Chondrocyte (in vitro differentiated cells): Measurements from ENCODE around the gene CEMIP. TPM values are rescaled to one million over a fixed set of nuclear protein-coding genes. Genes with fewer than 3 reads are reported as not detected.

ENCODE experiments used
- DNase-seq: peaks from one replicate; pipeline ENCODE4 v3.0.0; 2021; ENCODE audit warnings: mixed read lengths, low spot score
- H3K27ac Mint-ChIP-seq: one replicate; pipeline ENCODE4 v1.8.0; 2021; ENCODE audit warnings: mild to moderate bottlenecking, moderate library complexity, mixed read lengths; ENCODE audit not compliant: unreplicated experiment
- H3K27me3 Mint-ChIP-seq: 2 replicates; pipeline ENCODE4 v1.8.0; 2021; ENCODE audit warnings: low read depth, mixed read lengths
- H3K36me3 Mint-ChIP-seq: 2 replicates; pipeline ENCODE4 v1.8.0; 2021; ENCODE audit warnings: low read depth, mixed read lengths
- H3K4me1 Mint-ChIP-seq: 2 replicates; pipeline ENCODE4 v1.8.0; 2021; ENCODE audit warnings: low read depth, mild to moderate bottlenecking, mixed read lengths
- H3K4me3 Mint-ChIP-seq: one replicate; pipeline ENCODE4 v1.8.0; 2021; ENCODE audit warnings: mild to moderate bottlenecking, moderate library complexity, mixed read lengths; ENCODE audit not compliant: unreplicated experiment
- H3K9me3 Mint-ChIP-seq: 2 replicates; pipeline ENCODE4 v1.8.0; 2021; ENCODE audit warnings: low read depth, mixed read lengths
- total RNA-seq: library from RNA; stranded (reverse); gene quantifications from 3 replicates; pipeline ENCODE4 v1.2.1, GENCODE V29; 2021
- TF ChIP-seq, protein P1 (sequence below): fragments of 200-600 bp; sonication (generic); IDR thresholded peaks from 2 replicates; pipeline ENCODE4 v1.5.0; 2021; ENCODE audit warnings: antibody characterized with exemption, mild to moderate bottlenecking, moderate library complexity

CEMIP gene
- total RNA-seq, 1 donor from 2014 or later: 146 TPM

DNA sequence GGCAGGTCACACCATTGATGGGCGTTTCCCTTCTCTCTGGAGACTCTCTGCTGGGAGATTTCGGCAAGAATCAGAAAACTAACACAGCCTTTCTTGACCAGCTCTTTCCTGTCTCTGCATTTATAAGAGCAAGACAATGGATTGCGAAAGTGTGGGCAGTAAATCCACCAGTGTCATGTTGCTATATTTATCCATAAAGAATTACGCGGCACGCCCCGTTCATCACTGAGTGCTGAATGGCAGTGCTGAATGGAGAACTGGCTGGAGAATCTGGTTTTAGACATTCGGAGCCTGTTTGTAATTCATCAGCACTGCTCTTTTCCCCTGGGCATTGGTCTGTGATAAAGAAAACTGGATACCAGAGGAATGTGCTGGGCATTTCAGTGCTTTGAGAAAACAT is 2.0 kb upstream of the CEMIP start:
- Mint-ChIP-seq H3K4me3 (no peak overlapping the region), H3K27ac (peak overlapping the region; percentile 74), H3K36me3 (peaks cover 5% of the 10 kb centered on the region), H3K4me1 (peaks cover 66% of the 10 kb centered on the region), H3K9me3 (no peaks in the 10 kb centered on the region), H3K27me3 (no peaks in the 10 kb centered on the region)
- DNase-seq: no peak
- TF ChIP-seq, protein P1, sequence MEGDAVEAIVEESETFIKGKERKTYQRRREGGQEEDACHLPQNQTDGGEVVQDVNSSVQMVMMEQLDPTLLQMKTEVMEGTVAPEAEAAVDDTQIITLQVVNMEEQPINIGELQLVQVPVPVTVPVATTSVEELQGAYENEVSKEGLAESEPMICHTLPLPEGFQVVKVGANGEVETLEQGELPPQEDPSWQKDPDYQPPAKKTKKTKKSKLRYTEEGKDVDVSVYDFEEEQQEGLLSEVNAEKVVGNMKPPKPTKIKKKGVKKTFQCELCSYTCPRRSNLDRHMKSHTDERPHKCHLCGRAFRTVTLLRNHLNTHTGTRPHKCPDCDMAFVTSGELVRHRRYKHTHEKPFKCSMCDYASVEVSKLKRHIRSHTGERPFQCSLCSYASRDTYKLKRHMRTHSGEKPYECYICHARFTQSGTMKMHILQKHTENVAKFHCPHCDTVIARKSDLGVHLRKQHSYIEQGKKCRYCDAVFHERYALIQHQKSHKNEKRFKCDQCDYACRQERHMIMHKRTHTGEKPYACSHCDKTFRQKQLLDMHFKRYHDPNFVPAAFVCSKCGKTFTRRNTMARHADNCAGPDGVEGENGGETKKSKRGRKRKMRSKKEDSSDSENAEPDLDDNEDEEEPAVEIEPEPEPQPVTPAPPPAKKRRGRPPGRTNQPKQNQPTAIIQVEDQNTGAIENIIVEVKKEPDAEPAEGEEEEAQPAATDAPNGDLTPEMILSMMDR: no peak

DNA sequence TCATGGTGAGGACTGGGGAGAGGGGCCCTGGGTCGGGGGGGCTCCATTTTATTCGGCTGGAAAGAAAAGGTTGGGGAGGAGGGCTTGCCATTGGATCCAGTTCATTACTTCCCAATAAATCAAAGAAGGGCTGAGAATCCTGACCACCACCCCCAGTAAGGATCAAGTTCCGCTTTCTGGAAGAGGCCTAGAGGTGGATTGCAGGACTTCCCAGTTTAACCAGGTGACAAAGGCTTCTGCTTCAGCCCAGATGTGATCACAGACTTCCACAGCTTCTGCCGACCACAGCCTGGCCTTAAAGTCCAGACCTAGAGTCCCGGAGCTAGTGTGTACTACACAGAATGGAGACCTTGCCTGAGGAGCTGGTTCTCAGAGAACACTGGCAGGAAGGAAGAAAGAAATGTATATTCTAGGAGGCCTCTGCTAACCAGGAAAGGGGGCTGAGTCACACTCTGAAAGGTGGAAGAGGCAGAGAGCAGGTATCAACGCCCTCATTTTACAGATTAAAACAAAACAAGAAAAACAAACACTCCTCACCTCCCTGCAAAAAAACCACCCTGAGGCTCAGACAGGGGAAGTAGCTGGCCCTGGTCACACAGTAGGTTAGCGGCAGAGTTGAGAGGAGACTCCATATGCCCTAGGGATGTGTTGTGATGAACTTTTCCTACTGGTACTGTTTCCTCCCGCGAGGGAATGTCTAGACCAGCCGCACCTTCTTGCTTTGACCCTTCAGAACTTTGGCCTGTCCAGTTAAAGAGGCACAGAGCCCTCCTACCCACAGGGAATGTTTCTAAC is 1.1 kb upstream of the CEMIP start:
- Mint-ChIP-seq H3K4me3 (no peak overlapping the region), H3K27ac (peak overlapping the region; percentile 82), H3K9me3 (no peaks in the 10 kb centered on the region), H3K27me3 (no peaks in the 10 kb centered on the region), H3K36me3 (peaks cover 6% of the 10 kb centered on the region), H3K4me1 (peaks cover 74% of the 10 kb centered on the region)
- DNase-seq: no peak
- TF ChIP-seq, protein P1: no peak

- DNase-seq: no peak
- peaks cover 77% of the 10 kb centered on the region for H3K4me1 Mint-ChIP-seq
- no peak overlapping the region for H3K27ac Mint-ChIP-seq
- peak overlapping the region; percentile 33 for H3K4me3 Mint-ChIP-seq
- H3K27me3 Mint-ChIP-seq: no peaks in the 10 kb centered on the region
- no peaks in the 10 kb centered on the region for H3K9me3 Mint-ChIP-seq
- peaks cover 8% of the 10 kb centered on the region for H3K36me3 Mint-ChIP-seq
- TF ChIP-seq, protein P1: no peak
Observed at GRCh38 chr15:80778621-80778963, 578 bp upstream of the CEMIP start.

GRCh38 chr15:80779658-80780415 is 667 bp downstream of the CEMIP start:
- TF ChIP-seq, protein P1: no peak
- H3K4me1 Mint-ChIP-seq: peaks cover 81% of the 10 kb centered on the region
- H3K36me3 Mint-ChIP-seq: peaks cover 11% of the 10 kb centered on the region
- peak overlapping the region; percentile 39 for H3K27ac Mint-ChIP-seq
- H3K27me3 Mint-ChIP-seq: no peaks in the 10 kb centered on the region
- DNase-seq: no peak
- H3K9me3 Mint-ChIP-seq: no peaks in the 10 kb centered on the region
- H3K4me3 Mint-ChIP-seq: peak overlapping the region; percentile 93

- H3K36me3 Mint-ChIP-seq: peaks cover 17% of the 10 kb centered on the region
- no peaks in the 10 kb centered on the region for H3K27me3 Mint-ChIP-seq
- H3K27ac Mint-ChIP-seq: no peak overlapping the region
Observed at GRCh38 chr15:80780416-80781221, 1.4 kb downstream of the CEMIP start.

More at GRCh38 chr15:80780416-80781221, 1.4 kb downstream of the CEMIP start:
- TF ChIP-seq, protein P1: no peak
- no peak for DNase-seq
- Mint-ChIP-seq H3K4me3 (peak overlapping the region; percentile 93), H3K4me1 (peaks cover 87% of the 10 kb centered on the region), H3K9me3 (no peaks in the 10 kb centered on the region)
